ENCODE results near the gene RNPEPL1. TPM values are rescaled to one million over a fixed set of nuclear protein-coding genes. Genes with fewer than 3 reads are reported as not detected.

The RNPEPL1 gene
- total and polyA plus RNA-seq, 2 experiments from 2014 or later, result 6.0 to 21.0 TPM

DNA sequence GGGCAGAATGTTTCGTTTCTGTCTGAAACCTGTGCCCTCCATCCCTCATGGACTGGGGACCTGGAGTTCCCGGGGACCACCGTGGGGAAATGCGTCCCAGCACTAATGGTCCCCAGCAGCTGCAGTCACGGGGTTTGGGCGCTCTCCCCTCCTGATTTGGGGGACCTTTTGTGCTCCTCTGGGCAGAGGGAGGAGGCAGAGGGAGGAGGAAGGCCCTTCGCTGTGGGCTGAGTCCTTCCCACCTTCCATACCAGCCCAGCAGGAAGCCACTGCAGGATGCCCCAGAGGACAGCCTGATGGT lies 60.2 kb downstream of the RNPEPL1 start:
- ATAC-seq (no peak), DNase-seq (ENCODE audit: low spot score) (no peak)
- TF ChIP-seq EZH2phosphoT487 (IDR thresholded peaks at IDR 0.05; ENCODE audit: unreplicated experiment) (no peak), CREB1 (CRISPR knock-in tag; IDR thresholded peaks at IDR 0.05; ENCODE audit: low read depth) (no peak), JUNB (IDR thresholded peaks at IDR 0.05; ENCODE audit: unreplicated experiment) (no peak), ZNF114 (CRISPR knock-in tag; IDR thresholded peaks at IDR 0.05) (no peak), POLR2AphosphoS5 (IDR thresholded peaks at IDR 0.05; ENCODE audit: low read depth) (no peak), EZH2 (IDR thresholded peaks at IDR 0.05; ENCODE audit: low read depth, unreplicated experiment) (no peak), STAT1 (IDR thresholded peaks at IDR 0.05; ENCODE audit: unreplicated experiment) (no peak), ZNF331 (CRISPR knock-in tag; IDR thresholded peaks at IDR 0.05; ENCODE audit: low read depth) (no peak), NANOG (IDR thresholded peaks at IDR 0.05; ENCODE audit: borderline replicate concordance) (no peak)
- TF ChIP-seq, protein P1, sequence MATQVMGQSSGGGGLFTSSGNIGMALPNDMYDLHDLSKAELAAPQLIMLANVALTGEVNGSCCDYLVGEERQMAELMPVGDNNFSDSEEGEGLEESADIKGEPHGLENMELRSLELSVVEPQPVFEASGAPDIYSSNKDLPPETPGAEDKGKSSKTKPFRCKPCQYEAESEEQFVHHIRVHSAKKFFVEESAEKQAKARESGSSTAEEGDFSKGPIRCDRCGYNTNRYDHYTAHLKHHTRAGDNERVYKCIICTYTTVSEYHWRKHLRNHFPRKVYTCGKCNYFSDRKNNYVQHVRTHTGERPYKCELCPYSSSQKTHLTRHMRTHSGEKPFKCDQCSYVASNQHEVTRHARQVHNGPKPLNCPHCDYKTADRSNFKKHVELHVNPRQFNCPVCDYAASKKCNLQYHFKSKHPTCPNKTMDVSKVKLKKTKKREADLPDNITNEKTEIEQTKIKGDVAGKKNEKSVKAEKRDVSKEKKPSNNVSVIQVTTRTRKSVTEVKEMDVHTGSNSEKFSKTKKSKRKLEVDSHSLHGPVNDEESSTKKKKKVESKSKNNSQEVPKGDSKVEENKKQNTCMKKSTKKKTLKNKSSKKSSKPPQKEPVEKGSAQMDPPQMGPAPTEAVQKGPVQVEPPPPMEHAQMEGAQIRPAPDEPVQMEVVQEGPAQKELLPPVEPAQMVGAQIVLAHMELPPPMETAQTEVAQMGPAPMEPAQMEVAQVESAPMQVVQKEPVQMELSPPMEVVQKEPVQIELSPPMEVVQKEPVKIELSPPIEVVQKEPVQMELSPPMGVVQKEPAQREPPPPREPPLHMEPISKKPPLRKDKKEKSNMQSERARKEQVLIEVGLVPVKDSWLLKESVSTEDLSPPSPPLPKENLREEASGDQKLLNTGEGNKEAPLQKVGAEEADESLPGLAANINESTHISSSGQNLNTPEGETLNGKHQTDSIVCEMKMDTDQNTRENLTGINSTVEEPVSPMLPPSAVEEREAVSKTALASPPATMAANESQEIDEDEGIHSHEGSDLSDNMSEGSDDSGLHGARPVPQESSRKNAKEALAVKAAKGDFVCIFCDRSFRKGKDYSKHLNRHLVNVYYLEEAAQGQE (IDR thresholded peaks at IDR 0.05; ENCODE audit: unreplicated experiment), result no peak
- TF ChIP-seq, protein P2, sequence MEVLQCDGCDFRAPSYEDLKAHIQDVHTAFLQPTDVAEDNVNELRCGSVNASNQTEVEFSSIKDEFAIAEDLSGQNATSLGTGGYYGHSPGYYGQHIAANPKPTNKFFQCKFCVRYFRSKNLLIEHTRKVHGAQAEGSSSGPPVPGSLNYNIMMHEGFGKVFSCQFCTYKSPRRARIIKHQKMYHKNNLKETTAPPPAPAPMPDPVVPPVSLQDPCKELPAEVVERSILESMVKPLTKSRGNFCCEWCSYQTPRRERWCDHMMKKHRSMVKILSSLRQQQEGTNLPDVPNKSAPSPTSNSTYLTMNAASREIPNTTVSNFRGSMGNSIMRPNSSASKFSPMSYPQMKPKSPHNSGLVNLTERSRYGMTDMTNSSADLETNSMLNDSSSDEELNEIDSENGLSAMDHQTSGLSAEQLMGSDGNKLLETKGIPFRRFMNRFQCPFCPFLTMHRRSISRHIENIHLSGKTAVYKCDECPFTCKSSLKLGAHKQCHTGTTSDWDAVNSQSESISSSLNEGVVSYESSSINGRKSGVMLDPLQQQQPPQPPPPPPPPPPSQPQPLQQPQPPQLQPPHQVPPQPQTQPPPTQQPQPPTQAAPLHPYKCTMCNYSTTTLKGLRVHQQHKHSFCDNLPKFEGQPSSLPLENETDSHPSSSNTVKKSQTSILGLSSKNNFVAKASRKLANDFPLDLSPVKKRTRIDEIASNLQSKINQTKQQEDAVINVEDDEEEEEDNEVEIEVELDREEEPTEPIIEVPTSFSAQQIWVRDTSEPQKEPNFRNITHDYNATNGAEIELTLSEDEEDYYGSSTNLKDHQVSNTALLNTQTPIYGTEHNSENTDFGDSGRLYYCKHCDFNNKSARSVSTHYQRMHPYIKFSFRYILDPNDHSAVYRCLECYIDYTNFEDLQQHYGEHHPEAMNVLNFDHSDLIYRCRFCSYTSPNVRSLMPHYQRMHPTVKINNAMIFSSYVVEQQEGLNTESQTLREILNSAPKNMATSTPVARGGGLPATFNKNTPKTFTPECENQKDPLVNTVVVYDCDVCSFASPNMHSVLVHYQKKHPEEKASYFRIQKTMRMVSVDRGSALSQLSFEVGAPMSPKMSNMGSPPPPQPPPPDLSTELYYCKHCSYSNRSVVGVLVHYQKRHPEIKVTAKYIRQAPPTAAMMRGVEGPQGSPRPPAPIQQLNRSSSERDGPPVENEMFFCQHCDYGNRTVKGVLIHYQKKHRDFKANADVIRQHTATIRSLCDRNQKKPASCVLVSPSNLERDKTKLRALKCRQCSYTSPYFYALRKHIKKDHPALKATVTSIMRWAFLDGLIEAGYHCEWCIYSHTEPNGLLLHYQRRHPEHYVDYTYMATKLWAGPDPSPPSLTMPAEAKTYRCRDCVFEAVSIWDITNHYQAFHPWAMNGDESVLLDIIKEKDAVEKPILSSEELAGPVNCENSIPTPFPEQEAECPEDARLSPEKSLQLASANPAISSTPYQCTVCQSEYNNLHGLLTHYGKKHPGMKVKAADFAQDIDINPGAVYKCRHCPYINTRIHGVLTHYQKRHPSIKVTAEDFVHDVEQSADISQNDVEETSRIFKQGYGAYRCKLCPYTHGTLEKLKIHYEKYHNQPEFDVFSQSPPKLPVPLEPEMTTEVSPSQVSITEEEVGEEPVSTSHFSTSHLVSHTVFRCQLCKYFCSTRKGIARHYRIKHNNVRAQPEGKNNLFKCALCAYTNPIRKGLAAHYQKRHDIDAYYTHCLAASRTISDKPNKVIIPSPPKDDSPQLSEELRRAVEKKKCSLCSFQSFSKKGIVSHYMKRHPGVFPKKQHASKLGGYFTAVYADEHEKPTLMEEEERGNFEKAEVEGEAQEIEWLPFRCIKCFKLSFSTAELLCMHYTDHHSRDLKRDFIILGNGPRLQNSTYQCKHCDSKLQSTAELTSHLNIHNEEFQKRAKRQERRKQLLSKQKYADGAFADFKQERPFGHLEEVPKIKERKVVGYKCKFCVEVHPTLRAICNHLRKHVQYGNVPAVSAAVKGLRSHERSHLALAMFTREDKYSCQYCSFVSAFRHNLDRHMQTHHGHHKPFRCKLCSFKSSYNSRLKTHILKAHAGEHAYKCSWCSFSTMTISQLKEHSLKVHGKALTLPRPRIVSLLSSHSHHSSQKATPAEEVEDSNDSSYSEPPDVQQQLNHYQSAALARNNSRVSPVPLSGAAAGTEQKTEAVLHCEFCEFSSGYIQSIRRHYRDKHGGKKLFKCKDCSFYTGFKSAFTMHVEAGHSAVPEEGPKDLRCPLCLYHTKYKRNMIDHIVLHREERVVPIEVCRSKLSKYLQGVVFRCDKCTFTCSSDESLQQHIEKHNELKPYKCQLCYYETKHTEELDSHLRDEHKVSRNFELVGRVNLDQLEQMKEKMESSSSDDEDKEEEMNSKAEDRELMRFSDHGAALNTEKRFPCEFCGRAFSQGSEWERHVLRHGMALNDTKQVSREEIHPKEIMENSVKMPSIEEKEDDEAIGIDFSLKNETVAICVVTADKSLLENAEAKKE (CRISPR knock-in tag; IDR thresholded peaks at IDR 0.05), result no peak
- TF ChIP-seq, protein P3, sequence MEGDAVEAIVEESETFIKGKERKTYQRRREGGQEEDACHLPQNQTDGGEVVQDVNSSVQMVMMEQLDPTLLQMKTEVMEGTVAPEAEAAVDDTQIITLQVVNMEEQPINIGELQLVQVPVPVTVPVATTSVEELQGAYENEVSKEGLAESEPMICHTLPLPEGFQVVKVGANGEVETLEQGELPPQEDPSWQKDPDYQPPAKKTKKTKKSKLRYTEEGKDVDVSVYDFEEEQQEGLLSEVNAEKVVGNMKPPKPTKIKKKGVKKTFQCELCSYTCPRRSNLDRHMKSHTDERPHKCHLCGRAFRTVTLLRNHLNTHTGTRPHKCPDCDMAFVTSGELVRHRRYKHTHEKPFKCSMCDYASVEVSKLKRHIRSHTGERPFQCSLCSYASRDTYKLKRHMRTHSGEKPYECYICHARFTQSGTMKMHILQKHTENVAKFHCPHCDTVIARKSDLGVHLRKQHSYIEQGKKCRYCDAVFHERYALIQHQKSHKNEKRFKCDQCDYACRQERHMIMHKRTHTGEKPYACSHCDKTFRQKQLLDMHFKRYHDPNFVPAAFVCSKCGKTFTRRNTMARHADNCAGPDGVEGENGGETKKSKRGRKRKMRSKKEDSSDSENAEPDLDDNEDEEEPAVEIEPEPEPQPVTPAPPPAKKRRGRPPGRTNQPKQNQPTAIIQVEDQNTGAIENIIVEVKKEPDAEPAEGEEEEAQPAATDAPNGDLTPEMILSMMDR (conservative IDR thresholded peaks at IDR 0.05; ENCODE audit: low read depth in 2 of 2), result no peak
- TF ChIP-seq, protein P4, sequence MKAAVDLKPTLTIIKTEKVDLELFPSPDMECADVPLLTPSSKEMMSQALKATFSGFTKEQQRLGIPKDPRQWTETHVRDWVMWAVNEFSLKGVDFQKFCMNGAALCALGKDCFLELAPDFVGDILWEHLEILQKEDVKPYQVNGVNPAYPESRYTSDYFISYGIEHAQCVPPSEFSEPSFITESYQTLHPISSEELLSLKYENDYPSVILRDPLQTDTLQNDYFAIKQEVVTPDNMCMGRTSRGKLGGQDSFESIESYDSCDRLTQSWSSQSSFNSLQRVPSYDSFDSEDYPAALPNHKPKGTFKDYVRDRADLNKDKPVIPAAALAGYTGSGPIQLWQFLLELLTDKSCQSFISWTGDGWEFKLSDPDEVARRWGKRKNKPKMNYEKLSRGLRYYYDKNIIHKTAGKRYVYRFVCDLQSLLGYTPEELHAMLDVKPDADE (IDR thresholded peaks at IDR 0.05), result no peak
- H4K20me1 ChIP-seq (replicated peaks; ENCODE audit: insufficient read depth), result no peaks in the 10 kb centered on the region
- H3F3A ChIP-seq (replicated peaks; ENCODE audit: low read depth), result no peaks in the 10 kb centered on the region
- peaks cover 4% of the 10 kb centered on the region; the same call in 1 of the 3 replicates for H3K4me1 Mint-ChIP-seq
- H3K9me3 Mint-ChIP-seq, result peaks cover 18% of the 10 kb centered on the region
- H3K27ac ChIP-seq (ENCODE audit: low read depth), result no peak overlapping the region
- H3K27ac Mint-ChIP-seq, result no peak overlapping the region
- peaks cover 8% of the 10 kb centered on the region for H3K27me3 Mint-ChIP-seq (ENCODE audit: insufficient read depth, low read depth, poor library complexity)
- no peak overlapping the region for H3K4me2 ChIP-seq
- no peaks in the 10 kb centered on the region for H3K9me2 ChIP-seq (ENCODE audit: insufficient read depth)
- H3K36me3 ChIP-seq (ENCODE audit: insufficient read depth), result no peaks in the 10 kb centered on the region
- H3K79me2 ChIP-seq (replicated peaks; ENCODE audit: insufficient read depth), result no peaks in the 10 kb centered on the region
- H2AFZ ChIP-seq, result no peak overlapping the region
- no peaks in the 10 kb centered on the region for H3K27me3 ChIP-seq (ENCODE audit: insufficient read depth)
- peaks cover 6% of the 10 kb centered on the region; the same call in 2 of the 3 replicates for H3K36me3 Mint-ChIP-seq (ENCODE audit: low read depth)
- no peaks in the 10 kb centered on the region for H3K4me1 ChIP-seq (ENCODE audit: insufficient read depth)
- H3K4me3 ChIP-seq, result no peak overlapping the region
- H3K4me3 Mint-ChIP-seq, result no peak overlapping the region
